Neural cell (in vitro differentiated cells): ENCODE data around the gene AMPD2. TPM values are rescaled to one million over a fixed set of nuclear protein-coding genes. Genes with fewer than 3 reads are reported as not detected.

Source experiments
- H2AFZ ChIP-seq: fragments of 200-600, 300-800 bp; sonication (generic), shearing (Covaris generic); 2 replicates; pipeline ENCODE4 v1.6.0; 2014; ENCODE audit warnings: low read depth, mild to moderate bottlenecking, antibody characterized with exemption, low read length, moderate library complexity
- H3F3A ChIP-seq: fragments of 200-600 bp; shearing (Covaris generic); 2 replicates; pipeline ENCODE4 v1.6.1; 2016; ENCODE audit warnings: mild to moderate bottlenecking, moderate library complexity, mixed read lengths, antibody characterized with exemption, low read length; ENCODE audit not compliant: insufficient read depth, poor library complexity, severe bottlenecking
- H3K27ac ChIP-seq: fragments of 200-600, 300-800 bp; sonication (generic), shearing (Covaris generic); 2 replicates; pipeline ENCODE4 v1.5.1; 2014; ENCODE audit warnings: mild to moderate bottlenecking, low read length, moderate library complexity
- H3K27me3 ChIP-seq: fragments of 300-800, 200-600 bp; sonication (generic), shearing (Covaris generic); 2 replicates; pipeline ENCODE4 v1.6.0; 2014; ENCODE audit warnings: mild to moderate bottlenecking, low read depth, low read length, moderate library complexity; ENCODE audit not compliant: insufficient read depth
- H3K36me3 ChIP-seq: fragments of 300-800, 200-600 bp; sonication (generic), shearing (Covaris generic); 2 replicates; pipeline ENCODE4 v1.5.1; 2014; ENCODE audit warnings: mild to moderate bottlenecking, antibody characterized with exemption, low read length, moderate library complexity; ENCODE audit not compliant: insufficient read depth
- H3K4me2 ChIP-seq: fragments of 300-800, 200-600 bp; sonication (generic), shearing (Covaris generic); 2 replicates; pipeline ENCODE4 v1.6.0; 2014; ENCODE audit warnings: mild to moderate bottlenecking, low read length
- H3K4me3 ChIP-seq: fragments of 300-800, 200-600 bp; sonication (generic), shearing (Covaris generic); 2 replicates; pipeline ENCODE4 v1.5.1; 2014; ENCODE audit warnings: mild to moderate bottlenecking, low read length, moderate library complexity
- H3K79me2 ChIP-seq: fragments of 200-600 bp; shearing (Covaris generic); replicated peaks from 2 replicates; pipeline ENCODE4 v1.6.0; 2014; ENCODE audit warnings: mild to moderate bottlenecking, low read length, moderate library complexity; ENCODE audit not compliant: insufficient read depth
- H3K9ac ChIP-seq: fragments of 300-800, 200-600 bp; sonication (generic), shearing (Covaris generic); 2 replicates; pipeline ENCODE4 v1.6.1; 2016; ENCODE audit warnings: mild to moderate bottlenecking, low read length, mixed read lengths
- H3K9me2 ChIP-seq: fragments of 200-600 bp; shearing (Covaris generic); 2 replicates; pipeline ENCODE4 v1.6.1; 2016; ENCODE audit warnings: mild to moderate bottlenecking, low read length, mixed read lengths; ENCODE audit not compliant: insufficient read depth
- H3K9me3 ChIP-seq: fragments of 200-600, 300-800 bp; sonication (generic), shearing (Covaris generic); 2 replicates; pipeline ENCODE4 v1.6.1; 2016; ENCODE audit warnings: mild to moderate bottlenecking, mixed run types, low read length, moderate library complexity, mixed read lengths
- H4K20me1 ChIP-seq: fragments of 200-600 bp; shearing (Covaris generic); 2 replicates; pipeline ENCODE4 v1.6.1; 2016; ENCODE audit warnings: mild to moderate bottlenecking, mixed run types; ENCODE audit not compliant: insufficient read depth
- CTCF ChIP-seq: fragments of 450-650 bp; IDR thresholded peaks from 2 replicates; pipeline ENCODE4 v1.5.1; 2014; ENCODE audit warnings: antibody characterized with exemption, mild to moderate bottlenecking, moderate library complexity; ENCODE audit not compliant: poor library complexity, severe bottlenecking
- EP300 ChIP-seq: fragments of 450-650 bp; conservative IDR thresholded peaks from 2 replicates; pipeline ENCODE4 v1.6.1; 2014; ENCODE audit warnings: antibody characterized with exemption, mild to moderate bottlenecking, moderate library complexity; ENCODE audit not compliant: poor library complexity, severe bottlenecking
- EZH2 ChIP-seq: fragments of 200-600, 300-800 bp; shearing (Covaris generic), sonication (generic); IDR thresholded peaks from 2 replicates; pipeline ENCODE4 v1.6.1; 2014; ENCODE audit warnings: antibody characterized with exemption, low read length, borderline replicate concordance, mild to moderate bottlenecking; ENCODE audit not compliant: insufficient read depth, poor library complexity, severe bottlenecking
- MXI1 ChIP-seq: fragments of 450-650 bp; conservative IDR thresholded peaks from 2 replicates; pipeline ENCODE4 v1.6.1; 2014; ENCODE audit warnings: antibody characterized with exemption, mild to moderate bottlenecking; ENCODE audit not compliant: poor library complexity, severe bottlenecking
- POLR2AphosphoS5 ChIP-seq: IDR thresholded peaks from 2 replicates; pipeline ENCODE4 v1.6.1; 2012
- RAD21 ChIP-seq: fragments of 450-650 bp; conservative IDR thresholded peaks from 2 replicates; pipeline ENCODE4 v1.6.1; 2014; ENCODE audit warnings: antibody characterized with exemption, mild to moderate bottlenecking, moderate library complexity
- SMC3 ChIP-seq: fragments of 450-650 bp; conservative IDR thresholded peaks from 2 replicates; pipeline ENCODE4 v1.6.1; 2014; ENCODE audit warnings: antibody characterized with exemption, mild to moderate bottlenecking, moderate library complexity; ENCODE audit not compliant: poor library complexity
- TAF1 ChIP-seq: IDR thresholded peaks from 2 replicates; pipeline ENCODE4 v1.6.1; 2012; ENCODE audit warnings: low read depth
- polyA plus RNA-seq: library from polyadenylated mRNA; depleted of rRNA; stranded (reverse); fragments of >200 nt; gene quantifications from 2 replicates; pipeline ENCODE4 v1.2.3, GENCODE V29; 2014
- TF ChIP-seq, protein P1 (sequence below): IDR thresholded peaks from 2 replicates; pipeline ENCODE4 v1.6.1; 2012; ENCODE audit warnings: borderline replicate concordance

Gene AMPD2
- polyA plus RNA-seq, 1 donor from 2014 or later: 104 TPM

- Histone ChIP-seq H3K9ac (peak overlapping the region; percentile 86), H3K36me3 (no peaks in the 10 kb centered on the region), H3K27ac (peak overlapping the region; percentile 94), H2AFZ (peak overlapping the region; percentile 75), H4K20me1 (no peaks in the 10 kb centered on the region), H3F3A (no peaks in the 10 kb centered on the region), H3K27me3 (no peaks in the 10 kb centered on the region), H3K9me2 (no peaks in the 10 kb centered on the region), H3K79me2 (peaks cover 38% of the 10 kb centered on the region), H3K4me3 (peak overlapping the region; percentile 66), H3K9me3 (no peaks in the 10 kb centered on the region), H3K4me2 (peak overlapping the region; percentile 97)
- TF ChIP-seq MXI1 (peak; percentile 64), RAD21 (peak; percentile 45), TAF1 (no peak), CTCF (peak; percentile 23), SMC3 (peak; percentile 27), EP300 (peak; percentile 43), POLR2AphosphoS5 (peak; percentile 79), EZH2 (no peak)
- TF ChIP-seq, protein P1, sequence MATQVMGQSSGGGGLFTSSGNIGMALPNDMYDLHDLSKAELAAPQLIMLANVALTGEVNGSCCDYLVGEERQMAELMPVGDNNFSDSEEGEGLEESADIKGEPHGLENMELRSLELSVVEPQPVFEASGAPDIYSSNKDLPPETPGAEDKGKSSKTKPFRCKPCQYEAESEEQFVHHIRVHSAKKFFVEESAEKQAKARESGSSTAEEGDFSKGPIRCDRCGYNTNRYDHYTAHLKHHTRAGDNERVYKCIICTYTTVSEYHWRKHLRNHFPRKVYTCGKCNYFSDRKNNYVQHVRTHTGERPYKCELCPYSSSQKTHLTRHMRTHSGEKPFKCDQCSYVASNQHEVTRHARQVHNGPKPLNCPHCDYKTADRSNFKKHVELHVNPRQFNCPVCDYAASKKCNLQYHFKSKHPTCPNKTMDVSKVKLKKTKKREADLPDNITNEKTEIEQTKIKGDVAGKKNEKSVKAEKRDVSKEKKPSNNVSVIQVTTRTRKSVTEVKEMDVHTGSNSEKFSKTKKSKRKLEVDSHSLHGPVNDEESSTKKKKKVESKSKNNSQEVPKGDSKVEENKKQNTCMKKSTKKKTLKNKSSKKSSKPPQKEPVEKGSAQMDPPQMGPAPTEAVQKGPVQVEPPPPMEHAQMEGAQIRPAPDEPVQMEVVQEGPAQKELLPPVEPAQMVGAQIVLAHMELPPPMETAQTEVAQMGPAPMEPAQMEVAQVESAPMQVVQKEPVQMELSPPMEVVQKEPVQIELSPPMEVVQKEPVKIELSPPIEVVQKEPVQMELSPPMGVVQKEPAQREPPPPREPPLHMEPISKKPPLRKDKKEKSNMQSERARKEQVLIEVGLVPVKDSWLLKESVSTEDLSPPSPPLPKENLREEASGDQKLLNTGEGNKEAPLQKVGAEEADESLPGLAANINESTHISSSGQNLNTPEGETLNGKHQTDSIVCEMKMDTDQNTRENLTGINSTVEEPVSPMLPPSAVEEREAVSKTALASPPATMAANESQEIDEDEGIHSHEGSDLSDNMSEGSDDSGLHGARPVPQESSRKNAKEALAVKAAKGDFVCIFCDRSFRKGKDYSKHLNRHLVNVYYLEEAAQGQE: no peak
Measured at GRCh38 chr1:109620841-109621286, 1.2 kb downstream of the AMPD2 start.

DNA sequence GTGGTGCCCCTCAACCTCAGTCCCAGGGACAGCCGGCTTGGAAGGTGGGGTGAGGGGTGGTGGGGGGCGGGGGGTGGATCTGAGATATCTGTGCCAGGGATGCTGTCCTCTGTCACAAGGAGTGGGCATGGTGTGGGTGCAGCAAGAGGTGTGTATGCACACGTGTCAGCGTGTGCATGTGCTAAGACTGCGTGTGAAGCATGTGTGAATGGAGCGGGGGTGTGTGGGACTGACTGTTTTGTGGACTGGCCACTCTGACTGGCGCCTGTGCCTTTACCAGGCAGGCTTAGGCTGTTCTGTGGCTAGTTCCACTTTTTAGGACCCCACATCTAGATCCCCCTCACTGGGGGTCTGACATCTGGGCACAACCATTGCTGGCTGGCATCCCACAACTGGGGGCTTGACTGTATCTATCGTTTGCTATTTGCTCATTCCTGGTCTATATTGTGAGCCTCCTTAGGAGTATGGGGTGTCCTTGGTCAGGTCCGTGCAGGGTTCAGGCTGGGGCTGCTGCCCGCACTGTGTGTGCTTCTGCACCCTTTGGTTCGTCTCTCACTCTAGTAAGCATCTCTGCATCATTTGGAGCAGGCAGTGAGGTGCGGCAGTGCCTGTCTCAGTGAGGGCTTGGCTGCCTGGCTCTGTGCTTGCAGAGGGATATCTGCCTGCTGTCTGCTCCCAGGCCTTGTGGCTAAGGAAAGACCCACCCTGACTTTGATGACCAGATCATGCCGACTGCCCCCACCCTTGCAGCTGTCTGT, 1.9 kb downstream of the AMPD2 start:
- peak overlapping the region; percentile 94 for H3K27ac ChIP-seq
- peak overlapping the region; percentile 66 for H3K4me3 ChIP-seq
- H3K9ac ChIP-seq: peak overlapping the region; percentile 86
- H3K27me3 ChIP-seq: no peaks in the 10 kb centered on the region
- no peaks in the 10 kb centered on the region for H3K9me3 ChIP-seq
- H2AFZ ChIP-seq: no peak overlapping the region
- H3K79me2 ChIP-seq: peaks cover 38% of the 10 kb centered on the region
- no peaks in the 10 kb centered on the region for H3F3A ChIP-seq
- no peaks in the 10 kb centered on the region for H3K36me3 ChIP-seq
- TF ChIP-seq EP300: no peak
- TF ChIP-seq, protein P1: no peak
- no peak for TF ChIP-seq EZH2
- no peak for TF ChIP-seq POLR2AphosphoS5
- TF ChIP-seq SMC3: no peak
- no peak for TF ChIP-seq CTCF
- TF ChIP-seq RAD21: no peak
- no peak for TF ChIP-seq MXI1
- no peak for TF ChIP-seq TAF1
- no peaks in the 10 kb centered on the region for H3K9me2 ChIP-seq
- no peaks in the 10 kb centered on the region for H4K20me1 ChIP-seq
- peak overlapping the region; percentile 97 for H3K4me2 ChIP-seq
